NAMALWA (cell line): ENCODE results near the gene SYNJ2.

ENCODE experiments used
- DNase-seq: peaks from one replicate; pipeline ENCODE4 v3.0.0-alpha.2; 2015; ENCODE audit warnings: low spot score

SYNJ2 gene

DNA sequence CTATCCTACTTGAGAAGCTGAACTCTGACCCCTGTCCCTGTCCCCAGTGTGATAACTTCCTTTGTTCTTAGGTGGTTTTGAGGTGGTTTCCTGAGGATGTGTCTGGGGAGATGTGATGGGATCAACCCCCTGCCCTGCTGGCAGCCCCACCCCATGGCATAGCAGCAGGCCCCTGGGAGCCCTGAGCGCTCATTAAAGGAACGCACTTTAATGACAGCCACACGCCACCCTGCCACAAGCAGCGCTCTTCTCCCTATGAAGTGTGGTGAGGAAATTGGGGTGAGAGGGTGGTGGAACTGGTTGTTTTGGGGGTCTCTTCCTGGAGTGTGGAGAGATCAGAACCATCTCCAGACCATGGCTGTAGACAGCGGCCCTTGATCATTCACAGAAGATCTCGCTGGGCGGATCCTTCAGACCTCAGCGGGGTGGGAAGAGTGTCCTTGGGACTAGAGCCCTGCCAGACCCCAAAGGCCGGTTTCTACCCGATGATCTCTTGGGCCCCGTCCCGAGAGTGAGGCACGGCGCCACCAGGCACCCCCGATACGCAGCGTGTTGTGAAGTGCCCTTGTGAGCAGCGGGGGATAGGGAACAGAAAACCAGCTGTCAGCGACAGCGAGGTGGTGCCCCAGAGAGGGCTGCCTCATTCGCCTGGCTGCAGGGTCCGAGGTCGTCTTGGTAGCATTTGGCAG, 45.4 kb downstream of the SYNJ2 start:
- no peak for DNase-seq

DNA sequence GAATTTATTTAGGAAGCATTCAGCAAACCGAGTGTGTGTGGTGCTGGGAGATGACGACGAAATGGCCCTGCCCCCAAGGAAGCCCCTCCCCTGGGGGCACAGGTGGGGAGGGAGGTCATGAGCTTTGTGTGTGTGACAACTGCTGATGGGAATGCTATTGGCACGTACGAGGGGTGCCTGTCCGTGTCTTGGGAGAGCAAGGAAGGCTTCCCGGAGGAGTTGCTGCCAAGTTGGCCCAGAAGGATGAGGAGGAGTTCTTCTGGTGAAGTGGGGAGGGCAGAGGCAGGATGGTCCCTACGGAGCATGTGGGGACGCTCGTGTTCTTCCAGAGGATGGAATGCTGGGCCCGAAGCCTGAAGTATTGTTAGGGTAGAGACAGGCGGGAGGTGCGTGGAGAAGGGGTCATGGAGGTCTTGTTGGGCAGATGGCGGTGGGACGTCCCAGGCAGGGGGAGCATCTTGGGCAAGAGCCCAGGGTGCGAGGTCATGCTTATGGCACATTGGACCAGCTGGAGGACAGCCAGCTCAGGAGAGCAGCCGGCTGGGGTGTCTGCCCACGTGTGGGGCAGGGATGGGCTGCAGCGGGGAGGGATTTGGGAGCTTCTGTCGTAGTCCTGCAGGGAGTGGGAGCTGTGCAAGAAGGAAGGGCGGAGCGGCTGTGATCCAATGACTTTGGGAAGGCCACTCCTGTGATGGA, 46.1 kb downstream of the SYNJ2 start:
- no peak for DNase-seq

DNA sequence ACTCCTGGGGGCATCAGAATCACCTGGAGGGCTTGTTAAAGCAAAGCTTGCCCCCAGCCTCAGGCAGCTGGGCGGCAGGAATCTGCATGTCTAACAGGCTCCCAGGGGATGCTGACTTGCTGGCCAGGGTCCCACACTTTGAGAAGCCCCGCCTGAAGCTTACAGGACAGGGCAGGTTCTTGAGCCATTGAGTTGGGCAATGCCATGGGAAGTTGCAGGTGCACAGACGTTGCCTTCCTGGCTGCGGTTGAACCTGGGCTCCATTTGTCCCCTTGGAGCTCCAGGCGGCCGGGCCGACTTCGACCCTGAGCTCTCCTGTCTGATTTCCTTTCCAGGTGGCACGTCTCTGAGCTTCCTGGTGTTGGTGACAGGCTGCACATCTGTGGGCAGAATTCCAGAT, 46.8 kb downstream of the SYNJ2 start:
- DNase-seq = no peak

GRCh38 chr6:158028876-158029275, 47.2 kb downstream of the SYNJ2 start:
- no peak for DNase-seq

GRCh38 chr6:158029668-158030230, 48.1 kb downstream of the SYNJ2 start:
- DNase-seq = no peak

DNA sequence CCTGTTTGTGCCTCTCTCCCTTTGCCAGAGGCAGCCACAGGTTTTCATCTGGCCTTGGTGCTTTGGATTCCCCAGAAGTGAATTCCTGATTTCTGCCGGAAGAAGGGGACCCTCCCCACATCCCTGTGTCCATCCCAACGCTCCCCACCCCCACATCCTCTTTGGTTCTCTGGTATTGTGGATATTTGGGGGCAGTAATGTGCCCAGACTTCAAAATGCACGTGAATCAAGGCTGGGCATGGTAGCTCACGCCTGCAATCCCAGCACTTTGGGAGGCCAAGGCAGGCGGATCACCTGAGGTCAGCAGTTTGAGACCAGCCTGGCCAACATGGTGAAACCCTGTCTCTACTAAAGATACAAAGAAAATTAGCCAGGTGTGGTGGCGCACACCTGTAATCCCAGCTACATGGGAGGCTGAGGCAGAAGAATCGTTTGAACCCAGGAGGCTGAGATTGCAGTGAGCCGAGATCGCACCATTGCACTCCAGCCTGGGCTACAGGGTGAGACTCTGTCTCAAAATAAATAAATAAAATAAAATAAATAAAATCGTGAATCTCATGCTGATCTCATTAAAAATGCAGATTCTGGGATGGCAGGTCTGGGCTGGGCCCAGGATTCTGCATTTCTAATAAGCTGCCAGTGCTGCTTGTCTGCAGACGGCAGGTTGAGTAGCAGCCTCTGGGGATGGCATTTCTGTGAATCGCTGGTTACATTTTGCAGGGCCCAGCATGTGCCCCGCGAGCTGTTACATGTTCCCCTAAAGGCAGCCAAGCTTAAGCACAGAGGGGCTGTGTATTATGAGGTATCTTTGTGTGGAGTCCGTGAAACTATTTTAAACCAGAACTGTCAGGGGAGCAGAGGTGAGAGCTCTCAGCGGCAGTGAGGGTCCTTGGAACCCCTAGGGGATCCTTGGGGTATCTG, 49.0 kb downstream of the SYNJ2 start:
- DNase-seq = no peak

DNA sequence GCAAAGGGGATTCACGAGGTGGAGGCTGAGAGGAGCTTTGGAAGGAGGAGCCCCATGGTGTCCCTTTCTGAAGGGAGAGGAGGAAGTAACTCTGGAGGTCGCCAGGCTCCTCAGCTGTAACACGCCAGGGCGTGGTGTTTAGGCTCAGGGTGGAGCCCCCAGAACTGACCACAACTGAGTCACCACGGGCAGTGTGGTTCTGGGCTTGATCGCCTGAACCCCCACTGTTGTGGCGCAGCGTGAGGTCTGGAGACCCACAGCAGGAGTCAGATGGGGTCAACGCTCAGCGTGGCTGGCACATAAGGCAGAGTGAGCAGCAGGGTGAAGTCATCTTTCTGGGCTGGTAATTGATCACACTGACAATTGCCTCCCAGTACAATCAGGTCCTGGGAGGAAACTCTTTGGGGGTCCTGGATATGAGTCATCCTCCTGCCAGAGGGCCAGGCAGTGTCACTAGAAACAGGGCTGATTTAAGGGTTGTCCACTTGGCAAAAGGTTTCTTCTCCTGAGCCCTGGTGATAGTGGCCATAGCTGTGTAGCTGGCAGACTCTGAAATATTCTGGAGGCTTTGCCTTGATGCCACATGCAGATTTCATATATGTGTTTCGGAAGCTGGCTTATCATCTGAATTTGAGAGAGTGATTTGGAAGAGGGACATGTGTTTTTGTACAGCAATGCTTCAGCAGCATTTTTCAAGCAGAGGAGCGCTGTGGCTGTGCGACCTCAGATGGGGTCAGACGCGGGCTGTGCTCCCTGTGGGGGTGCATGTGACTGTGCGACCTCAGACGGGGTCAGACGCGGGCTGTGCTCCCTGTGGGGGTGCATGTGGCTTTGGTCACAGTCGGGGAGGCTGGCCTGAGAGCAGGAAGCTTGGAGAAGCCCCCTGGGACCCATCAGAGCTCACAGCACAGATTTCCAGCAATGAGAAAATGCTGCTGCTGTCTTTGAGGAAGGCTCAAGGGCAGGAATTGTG, 50.0 kb downstream of the SYNJ2 start:
- no peak for DNase-seq

DNA sequence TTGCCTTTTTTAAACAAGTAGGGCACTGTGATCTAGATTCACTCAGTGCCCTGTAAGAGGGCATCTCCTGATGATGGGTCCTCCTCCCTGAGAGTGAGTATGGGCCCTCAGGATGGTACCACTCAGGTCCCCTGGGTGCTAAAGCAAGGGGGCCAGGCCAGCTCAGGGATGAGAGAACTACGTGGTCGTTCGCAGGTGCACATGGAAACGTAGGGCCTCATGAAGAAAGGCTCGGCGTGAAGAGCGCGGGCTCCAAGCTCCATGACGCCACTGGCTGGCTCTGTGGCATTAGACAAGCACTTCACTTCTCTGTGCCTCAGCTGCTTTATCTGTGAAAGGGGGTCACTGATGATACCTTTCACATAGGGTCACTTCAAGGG, 50.7 kb downstream of the SYNJ2 start:
- DNase-seq = no peak

DNA sequence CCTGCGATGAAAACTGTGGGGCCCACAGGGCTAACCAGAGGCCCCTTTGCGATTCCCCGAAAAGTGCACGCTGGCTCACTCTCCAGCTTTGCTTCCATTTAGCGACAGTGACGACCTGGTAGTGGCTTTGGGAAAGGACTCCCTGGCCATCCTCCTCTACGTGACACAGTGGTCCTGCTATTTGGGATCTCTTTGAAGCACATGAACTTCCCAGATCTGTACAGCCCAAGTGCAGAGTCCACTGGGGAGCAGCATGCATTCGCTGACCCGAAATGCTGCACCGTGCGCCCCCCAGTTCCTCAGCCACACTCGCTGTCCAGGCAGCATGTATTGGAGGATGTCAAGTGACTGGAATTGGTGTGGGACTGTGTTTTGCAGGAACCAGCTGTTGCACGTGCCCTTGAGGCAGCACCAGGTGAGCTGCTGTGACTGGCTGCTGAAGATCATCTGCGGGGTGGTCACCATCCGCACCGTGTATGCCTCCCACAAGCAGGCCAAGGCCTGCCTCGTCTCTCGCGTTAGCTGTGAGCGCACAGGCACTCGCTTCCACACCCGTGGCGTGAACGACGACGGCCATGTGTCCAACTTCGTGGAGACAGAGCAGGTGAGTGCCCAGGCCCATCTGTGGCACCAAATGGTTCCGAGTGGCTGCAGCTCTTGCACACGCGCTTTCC, 51.6 kb downstream of the SYNJ2 start:
- DNase-seq = no peak

- no peak for DNase-seq
Measured at GRCh38 chr6:158033751-158034702, 52.4 kb downstream of the SYNJ2 start.

- no peak for DNase-seq
Measured at GRCh38 chr6:158036261-158036660, 54.6 kb downstream of the SYNJ2 start.

GRCh38 chr6:158037021-158037420, 55.4 kb downstream of the SYNJ2 start:
- DNase-seq = no peak

DNA sequence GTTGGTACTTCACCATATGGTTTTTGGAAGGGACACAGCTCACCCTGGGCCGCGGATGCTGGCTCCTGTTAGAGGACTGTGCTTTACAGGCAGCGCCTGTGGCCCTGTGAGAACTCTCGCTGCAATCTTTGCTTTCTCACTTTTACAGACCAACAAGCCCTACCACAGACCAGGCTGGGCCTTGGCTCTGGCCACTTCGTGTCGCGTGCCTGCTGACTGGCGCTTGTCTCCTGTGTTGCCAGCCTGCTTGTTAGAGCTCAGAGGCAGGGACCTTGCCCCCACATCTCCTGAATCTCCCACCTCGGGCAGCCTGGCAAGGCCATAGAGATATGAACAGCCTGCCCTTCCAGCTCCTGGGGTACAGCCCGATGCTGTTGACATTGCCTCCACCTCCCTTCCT, 56.1 kb downstream of the SYNJ2 start:
- DNase-seq = no peak

- DNase-seq = no peak
Measured at GRCh38 chr6:158038291-158039177, 56.9 kb downstream of the SYNJ2 start.

- no peak for DNase-seq
Measured at GRCh38 chr6:158039178-158039557, 57.5 kb downstream of the SYNJ2 start.

GRCh38 chr6:158039571-158040050, 57.9 kb downstream of the SYNJ2 start:
- no peak for DNase-seq

- no peak for DNase-seq
Measured at GRCh38 chr6:158040051-158040803, 58.6 kb downstream of the SYNJ2 start.
